Adrenal gland (tissue), 5 donors: ENCODE data around the gene TRMT1.

ENCODE experiments used
- CTCF ChIP-seq, 6 experiments: fragments of 450-650 bp in 4 of 6; fragments of 200-600 bp in 2 of 6; sonication (generic) in 1 of 6; IDR thresholded peaks; 1 replicate in 5 of 6; 2 replicates in 1 of 6; pipeline versions ENCODE4 v1.5.1 to v1.8.0; 2016 to 2021; ENCODE audit warnings: antibody characterized with exemption in 6 of 6, mild to moderate bottlenecking in 2 of 6, moderate library complexity in 1 of 6
- POLR2A ChIP-seq, 2 donors: fragments of 450-650 bp; IDR thresholded peaks; one replicate each; pipeline ENCODE4 v1.6.1; 2017; ENCODE audit warnings: antibody characterized with exemption in 2 of 2, mild to moderate bottlenecking in 2 of 2, moderate library complexity in 1 of 2
- donor health status: DM: no; HTN: no; CAD: no.

- no peak for TF ChIP-seq CTCF (IDR thresholded peaks at IDR 0.05)
- TF ChIP-seq POLR2A (IDR thresholded peaks at IDR 0.05), result no peak
These were observed 32.9 kb downstream of the TRMT1 start for GRCh38 chr19:13083627-13084026.
